WI38 (cell line): ENCODE measurements around the gene UPB1.

Source experiments
- H3K4me3 ChIP-seq: 2 replicates; pipeline ENCODE4 v1.5.1; 2011; ENCODE audit warnings: low read depth, mild to moderate bottlenecking, control low read depth, low read length
- CTCF ChIP-seq: IDR thresholded peaks from 2 replicates; pipeline ENCODE4 v1.5.1; 2012; ENCODE audit warnings: low read depth, mild to moderate bottlenecking, control low read depth, low read length

Gene UPB1

DNA sequence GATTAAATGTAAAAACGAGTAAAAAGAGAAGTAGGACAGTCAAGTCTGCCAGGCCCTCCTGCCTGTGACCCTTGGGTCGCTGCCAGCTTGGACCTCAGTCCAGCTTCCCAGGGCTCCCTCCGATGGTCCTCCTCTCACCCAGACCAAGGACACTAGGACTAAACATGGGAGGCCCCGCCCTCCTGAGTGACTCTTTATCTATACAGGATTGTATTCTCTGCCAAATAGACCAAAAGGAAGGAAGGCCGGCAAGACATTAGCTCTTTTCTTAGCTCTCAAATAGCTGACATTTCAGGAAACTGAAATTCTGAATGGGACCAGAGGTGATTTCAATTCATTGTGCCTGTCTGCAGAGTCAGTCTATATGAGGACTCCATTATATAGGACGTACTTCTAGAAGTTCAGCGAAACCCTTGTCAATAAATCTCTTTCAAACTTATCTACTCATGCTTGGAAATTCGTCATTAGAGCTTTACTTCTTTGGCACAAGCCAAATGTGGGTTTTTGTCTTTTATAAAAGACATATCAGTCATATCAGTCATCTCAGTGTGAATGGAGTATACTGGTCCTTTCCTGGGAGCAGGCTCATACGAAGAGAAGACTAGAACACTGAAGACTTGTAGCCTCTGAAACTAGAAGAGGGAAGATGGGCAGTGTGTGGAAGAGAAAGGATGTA lies 39.2 kb upstream of the UPB1 start:
- H3K4me3 ChIP-seq: no peak overlapping the region
- TF ChIP-seq CTCF: no peak

DNA sequence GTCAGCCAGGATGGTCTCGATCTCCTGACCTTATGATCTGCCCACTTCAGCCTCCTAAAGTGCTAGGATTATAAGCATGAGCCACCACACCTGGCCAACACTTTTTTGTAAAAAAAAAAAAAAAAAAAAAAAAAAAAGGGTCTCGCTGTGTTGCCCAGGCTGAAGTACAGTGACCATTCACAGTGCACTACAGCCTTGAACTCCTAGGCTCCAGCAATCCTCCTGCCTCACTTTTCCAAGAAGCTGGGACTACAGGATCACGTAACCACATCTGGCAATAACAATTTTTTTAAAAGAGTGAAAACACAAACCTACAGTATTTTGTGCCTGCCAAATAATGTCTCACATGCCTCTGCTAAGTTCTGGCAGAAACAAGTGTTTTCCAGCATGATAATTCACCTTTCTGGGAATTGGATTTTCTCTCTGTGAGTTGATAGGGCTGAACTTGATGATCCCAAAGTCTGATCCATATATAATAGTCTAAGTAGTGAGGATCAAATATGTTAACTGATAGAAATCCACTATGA lies 37.2 kb upstream of the UPB1 start:
- no peak overlapping the region for H3K4me3 ChIP-seq
- no peak for TF ChIP-seq CTCF

- no peak overlapping the region for H3K4me3 ChIP-seq
- TF ChIP-seq CTCF: no peak
These were observed 35.2 kb upstream of the UPB1 start for GRCh38 chr22:24459911-24460310.

DNA sequence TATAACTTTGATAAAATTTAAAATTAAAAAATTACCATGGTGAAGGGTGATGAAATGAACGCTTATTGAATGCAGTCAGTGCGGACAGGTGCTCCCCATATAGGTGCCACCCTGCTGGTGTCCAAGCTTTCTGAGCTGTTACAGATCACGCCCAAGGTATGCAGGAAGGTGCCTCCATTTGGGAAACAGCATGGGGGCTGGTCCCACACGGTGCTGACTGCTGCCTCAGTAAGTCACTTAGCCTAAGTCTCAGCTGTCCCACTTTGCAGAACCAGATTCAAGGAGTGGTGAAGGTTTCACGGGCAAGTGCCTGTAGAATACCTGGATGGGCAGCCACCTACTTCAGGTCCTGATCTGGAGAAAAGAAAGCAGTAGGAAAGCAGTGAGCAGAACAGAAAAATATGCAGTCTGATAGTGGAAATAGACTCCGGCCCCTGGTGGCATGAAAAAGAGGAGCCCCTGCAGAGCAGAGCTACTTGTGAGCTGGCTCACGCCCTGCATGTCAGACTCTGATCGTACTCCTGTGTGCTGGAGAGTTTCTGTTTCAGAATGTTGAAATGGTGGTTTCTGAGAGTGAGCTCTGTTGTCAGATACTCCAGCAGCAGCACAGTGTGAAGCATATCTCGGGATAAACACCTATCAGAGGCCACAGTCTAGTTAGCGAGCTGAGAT lies 34.6 kb upstream of the UPB1 start:
- TF ChIP-seq CTCF: no peak
- no peak overlapping the region for H3K4me3 ChIP-seq

DNA sequence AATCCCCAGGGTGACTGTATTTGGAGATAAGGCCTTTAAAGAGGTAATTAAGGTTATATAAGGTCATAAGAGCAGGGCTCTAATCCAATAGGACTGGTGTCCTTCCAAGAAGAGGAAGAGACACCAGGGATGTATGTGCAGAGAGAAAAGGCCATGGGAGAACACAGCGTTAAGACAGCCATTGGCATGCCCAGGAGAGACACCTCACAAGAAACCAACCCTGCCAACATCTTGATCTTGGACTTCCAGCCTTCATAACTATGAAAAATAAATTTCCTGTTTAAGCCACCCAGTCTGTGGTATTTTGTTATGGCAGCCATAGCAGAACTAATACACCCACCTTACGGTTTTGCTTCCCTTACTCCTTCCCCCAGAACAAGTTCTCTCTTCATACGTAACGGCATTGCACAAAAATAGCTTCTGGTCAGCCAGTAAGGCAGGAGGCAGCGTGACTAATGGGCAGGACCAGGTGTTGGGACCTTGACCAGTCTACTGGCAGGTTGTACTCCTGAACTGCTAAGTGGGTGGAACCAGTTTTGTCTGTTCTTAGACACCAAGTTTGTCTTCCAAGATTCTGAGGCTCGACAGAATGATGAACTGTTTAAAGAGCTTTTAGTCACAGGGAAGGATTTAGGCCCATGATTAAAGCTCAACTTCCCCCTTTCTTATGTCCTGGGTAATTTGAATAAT lies 31.9 kb upstream of the UPB1 start:
- TF ChIP-seq CTCF: no peak
- no peak overlapping the region for H3K4me3 ChIP-seq

- H3K4me3 ChIP-seq: no peak overlapping the region
- no peak for TF ChIP-seq CTCF
These were observed 29.6 kb upstream of the UPB1 start for GRCh38 chr22:24465566-24465965.

GRCh38 chr22:24465975-24466374 lies 29.2 kb upstream of the UPB1 start:
- TF ChIP-seq CTCF: no peak
- H3K4me3 ChIP-seq: no peak overlapping the region
